ENCODE data around the gene CCND3.

DNA sequence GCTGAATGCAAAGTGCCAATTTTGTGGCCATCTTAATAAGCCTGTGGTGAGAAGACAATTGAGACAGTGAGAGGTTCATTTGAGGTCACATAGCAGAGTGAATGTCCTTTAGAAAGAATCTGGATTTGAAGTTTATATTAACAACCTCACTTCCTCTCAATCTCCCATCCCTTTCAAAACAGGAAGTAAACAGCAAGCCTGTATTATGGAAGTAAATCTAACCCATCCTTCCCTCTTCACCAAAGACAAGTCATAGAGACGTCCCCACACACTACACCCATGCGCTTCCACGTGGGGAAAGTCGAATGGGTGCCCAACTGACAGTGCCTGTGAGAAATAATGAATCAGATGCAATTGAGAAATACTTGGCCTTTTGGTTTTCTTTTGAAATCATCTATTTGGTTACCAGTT, 28.8 kb upstream of the CCND3 start:
- TF ChIP-seq LEF1 (IDR thresholded peaks at IDR 0.05; ENCODE audit: borderline replicate concordance) (no peak), FOXA1 (IDR thresholded peaks at IDR 0.05) (no peak), ELF4 (IDR thresholded peaks at IDR 0.05) (no peak)
